Measurements from ENCODE around the gene MTFMT. TPM values are rescaled to one million over a fixed set of nuclear protein-coding genes. Genes with fewer than 3 reads are reported as not detected.

Gene MTFMT
- total RNA-seq, 2 donors from 2014 or later: 11.6 to 17.1 TPM

GRCh38 chr15:65067317-65067644, 37.8 kb upstream of the MTFMT start:
- Mint-ChIP-seq H3K4me3 (no peak overlapping the region), H3K4me1 (peaks cover 5% of the 10 kb centered on the region)

GRCh38 chr15:65066635-65067316, 37.3 kb upstream of the MTFMT start:
- Mint-ChIP-seq H3K27me3 (peaks cover 28% of the 10 kb centered on the region), H3K27ac (no peak overlapping the region), H3K4me1 (peaks cover 5% of the 10 kb centered on the region), H3K4me3 (no peak overlapping the region), H3K36me3 (ENCODE audit: low read depth) (peaks cover 6% of the 10 kb centered on the region), H3K9me3 (no peaks in the 10 kb centered on the region)
- no peak for ATAC-seq (replicated peaks)

More at GRCh38 chr15:65067317-65067644, 37.8 kb upstream of the MTFMT start:
- ATAC-seq (replicated peaks): no peak
- Mint-ChIP-seq H3K27ac (no peak overlapping the region), H3K36me3 (ENCODE audit: low read depth) (peaks cover 6% of the 10 kb centered on the region), H3K27me3 (peaks cover 28% of the 10 kb centered on the region), H3K9me3 (no peaks in the 10 kb centered on the region)

- no peak for ATAC-seq (replicated peaks)
Observed at GRCh38 chr15:65066001-65066634, 36.7 kb upstream of the MTFMT start.

DNA sequence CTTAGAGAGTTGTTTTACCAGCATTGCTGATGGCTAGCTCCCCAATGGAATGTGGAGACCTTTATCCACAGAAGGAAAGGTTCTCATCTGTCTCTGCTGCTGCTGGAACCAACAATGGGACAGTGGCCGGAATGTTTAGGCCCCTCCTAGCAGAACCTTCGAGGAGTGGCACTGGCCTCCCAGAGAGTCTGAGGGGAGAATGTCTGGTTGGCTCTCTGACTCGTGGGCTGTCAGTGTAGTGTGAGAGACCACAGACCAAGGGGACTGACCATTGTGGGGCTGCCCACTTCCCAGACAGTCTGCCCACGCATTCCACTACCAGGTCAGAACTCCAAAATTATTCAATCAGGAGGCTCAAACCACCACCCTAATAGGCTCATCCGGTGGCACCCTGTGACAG, 33.3 kb upstream of the MTFMT start:
- ATAC-seq (replicated peaks): no peak
- H3K9me3 Mint-ChIP-seq: no peaks in the 10 kb centered on the region
- no peak overlapping the region for H3K4me3 Mint-ChIP-seq
- H3K36me3 Mint-ChIP-seq (ENCODE audit: low read depth): peaks cover 6% of the 10 kb centered on the region
- H3K27me3 Mint-ChIP-seq: peaks cover 22% of the 10 kb centered on the region
- H3K4me1 Mint-ChIP-seq: no peaks in the 10 kb centered on the region
- H3K27ac Mint-ChIP-seq: no peak overlapping the region

More at GRCh38 chr15:65066001-65066634, 36.7 kb upstream of the MTFMT start:
- peaks cover 28% of the 10 kb centered on the region for H3K27me3 Mint-ChIP-seq
- no peaks in the 10 kb centered on the region for H3K9me3 Mint-ChIP-seq
- no peak overlapping the region for H3K4me3 Mint-ChIP-seq
- H3K27ac Mint-ChIP-seq: no peak overlapping the region
- peaks cover 5% of the 10 kb centered on the region for H3K4me1 Mint-ChIP-seq
- peaks cover 6% of the 10 kb centered on the region for H3K36me3 Mint-ChIP-seq (ENCODE audit: low read depth)

DNA sequence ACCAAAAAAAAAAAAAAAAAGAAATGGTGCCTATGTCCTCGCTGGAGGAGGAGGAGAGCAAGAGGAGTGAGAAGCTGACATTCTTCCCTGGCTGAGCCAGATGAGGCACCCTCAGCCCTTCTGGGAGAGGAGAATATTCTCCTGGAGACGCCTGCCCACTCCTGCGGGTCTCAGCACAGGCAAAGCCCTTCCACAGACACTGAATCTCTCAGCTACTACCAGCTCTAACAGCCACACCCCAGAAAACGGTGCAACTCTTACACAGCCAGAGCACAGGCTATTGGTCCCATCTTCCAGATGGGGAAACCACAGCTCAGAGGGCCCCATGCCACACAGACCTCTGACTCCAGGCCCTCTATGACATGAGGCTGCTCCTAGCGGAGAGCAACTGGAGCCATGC, 32.6 kb upstream of the MTFMT start:
- H3K36me3 Mint-ChIP-seq (ENCODE audit: low read depth): peaks cover 6% of the 10 kb centered on the region
- H3K27me3 Mint-ChIP-seq: peaks cover 18% of the 10 kb centered on the region
- no peak for ATAC-seq (replicated peaks)
- no peaks in the 10 kb centered on the region for H3K4me1 Mint-ChIP-seq
- H3K4me3 Mint-ChIP-seq: no peak overlapping the region
- no peak overlapping the region for H3K27ac Mint-ChIP-seq
- H3K9me3 Mint-ChIP-seq: no peaks in the 10 kb centered on the region

- Mint-ChIP-seq H3K4me3 (no peak overlapping the region), H3K4me1 (no peaks in the 10 kb centered on the region), H3K36me3 (ENCODE audit: low read depth) (peaks cover 5% of the 10 kb centered on the region), H3K9me3 (no peaks in the 10 kb centered on the region), H3K27ac (no peak overlapping the region), H3K27me3 (peaks cover 12% of the 10 kb centered on the region)
- no peak for ATAC-seq (replicated peaks)
Observed at GRCh38 chr15:65060641-65061397, 31.4 kb upstream of the MTFMT start.

GRCh38 chr15:65059931-65060596, 30.6 kb upstream of the MTFMT start:
- Mint-ChIP-seq H3K9me3 (no peaks in the 10 kb centered on the region), H3K27me3 (peaks cover 5% of the 10 kb centered on the region), H3K4me1 (no peaks in the 10 kb centered on the region), H3K36me3 (ENCODE audit: low read depth) (no peaks in the 10 kb centered on the region), H3K4me3 (no peak overlapping the region), H3K27ac (no peak overlapping the region)
- ATAC-seq (replicated peaks): no peak

DNA sequence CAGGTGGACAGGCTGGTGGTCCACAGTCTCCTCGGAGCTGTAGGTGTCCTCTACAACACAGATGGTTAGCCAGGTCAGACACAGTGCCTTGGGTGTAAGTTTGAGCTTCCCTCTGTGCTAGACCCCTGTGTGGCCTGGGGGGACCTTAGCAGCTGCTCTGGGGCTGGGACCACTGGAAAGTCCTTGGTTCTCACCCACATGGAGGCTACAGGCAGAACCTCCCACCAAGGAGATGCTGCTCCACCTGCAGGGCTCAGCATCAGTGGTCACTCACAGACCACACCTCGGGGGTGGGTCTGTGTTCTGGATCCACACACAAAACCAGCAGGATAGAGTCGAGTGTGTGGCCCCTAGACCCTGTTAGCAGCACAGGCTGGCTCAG, 29.9 kb upstream of the MTFMT start:
- no peaks in the 10 kb centered on the region for H3K4me1 Mint-ChIP-seq
- ATAC-seq (replicated peaks): no peak
- H3K27ac Mint-ChIP-seq: no peak overlapping the region
- no peak overlapping the region for H3K4me3 Mint-ChIP-seq
- peaks cover 3% of the 10 kb centered on the region for H3K27me3 Mint-ChIP-seq
- no peaks in the 10 kb centered on the region for H3K36me3 Mint-ChIP-seq (ENCODE audit: low read depth)
- no peaks in the 10 kb centered on the region for H3K9me3 Mint-ChIP-seq

- peaks cover 3% of the 10 kb centered on the region for H3K27me3 Mint-ChIP-seq
- no peaks in the 10 kb centered on the region for H3K36me3 Mint-ChIP-seq (ENCODE audit: low read depth)
- ATAC-seq (replicated peaks): no peak
- no peak overlapping the region for H3K27ac Mint-ChIP-seq
- H3K4me1 Mint-ChIP-seq: no peaks in the 10 kb centered on the region
- no peak overlapping the region for H3K4me3 Mint-ChIP-seq
- no peaks in the 10 kb centered on the region for H3K9me3 Mint-ChIP-seq
Observed at GRCh38 chr15:65058394-65059368, 29.2 kb upstream of the MTFMT start.

DNA sequence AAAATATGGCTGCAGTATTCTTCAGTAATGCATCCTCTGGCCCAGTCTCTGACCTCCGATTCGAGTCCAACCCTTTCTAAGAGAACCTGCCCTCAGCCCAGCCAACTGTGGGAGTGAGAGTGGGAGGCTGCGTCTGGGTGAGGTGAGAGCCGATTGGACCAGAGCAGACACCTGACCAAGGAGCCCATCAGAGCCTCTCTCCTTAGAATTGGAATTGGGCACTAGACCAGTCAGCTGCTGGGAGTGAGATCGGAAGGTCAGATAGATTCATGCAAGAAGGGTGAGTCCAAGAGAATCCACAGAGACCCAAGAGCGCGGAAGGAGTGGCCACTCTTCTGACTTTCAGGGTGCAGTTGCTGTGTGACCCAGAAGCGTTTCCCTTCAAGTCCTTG, 28.1 kb upstream of the MTFMT start:
- ATAC-seq (replicated peaks): no peak
- no peak overlapping the region for H3K27ac Mint-ChIP-seq
- H3K36me3 Mint-ChIP-seq (ENCODE audit: low read depth): no peaks in the 10 kb centered on the region
- H3K4me3 Mint-ChIP-seq: no peak overlapping the region
- H3K27me3 Mint-ChIP-seq: no peaks in the 10 kb centered on the region
- H3K9me3 Mint-ChIP-seq: no peaks in the 10 kb centered on the region
- no peaks in the 10 kb centered on the region for H3K4me1 Mint-ChIP-seq

GRCh38 chr15:65056868-65057548, 27.6 kb upstream of the MTFMT start:
- no peaks in the 10 kb centered on the region for H3K4me1 Mint-ChIP-seq
- H3K36me3 Mint-ChIP-seq (ENCODE audit: low read depth): no peaks in the 10 kb centered on the region
- no peak overlapping the region for H3K4me3 Mint-ChIP-seq
- no peak overlapping the region for H3K27ac Mint-ChIP-seq
- H3K27me3 Mint-ChIP-seq: no peaks in the 10 kb centered on the region
- no peak for ATAC-seq (replicated peaks)
- H3K9me3 Mint-ChIP-seq: no peaks in the 10 kb centered on the region

GRCh38 chr15:65056106-65056505, 26.7 kb upstream of the MTFMT start:
- Mint-ChIP-seq H3K9me3 (no peaks in the 10 kb centered on the region), H3K27ac (no peak overlapping the region), H3K4me1 (no peaks in the 10 kb centered on the region), H3K4me3 (no peak overlapping the region), H3K36me3 (ENCODE audit: low read depth) (no peaks in the 10 kb centered on the region), H3K27me3 (no peaks in the 10 kb centered on the region)
- ATAC-seq (replicated peaks): no peak

DNA sequence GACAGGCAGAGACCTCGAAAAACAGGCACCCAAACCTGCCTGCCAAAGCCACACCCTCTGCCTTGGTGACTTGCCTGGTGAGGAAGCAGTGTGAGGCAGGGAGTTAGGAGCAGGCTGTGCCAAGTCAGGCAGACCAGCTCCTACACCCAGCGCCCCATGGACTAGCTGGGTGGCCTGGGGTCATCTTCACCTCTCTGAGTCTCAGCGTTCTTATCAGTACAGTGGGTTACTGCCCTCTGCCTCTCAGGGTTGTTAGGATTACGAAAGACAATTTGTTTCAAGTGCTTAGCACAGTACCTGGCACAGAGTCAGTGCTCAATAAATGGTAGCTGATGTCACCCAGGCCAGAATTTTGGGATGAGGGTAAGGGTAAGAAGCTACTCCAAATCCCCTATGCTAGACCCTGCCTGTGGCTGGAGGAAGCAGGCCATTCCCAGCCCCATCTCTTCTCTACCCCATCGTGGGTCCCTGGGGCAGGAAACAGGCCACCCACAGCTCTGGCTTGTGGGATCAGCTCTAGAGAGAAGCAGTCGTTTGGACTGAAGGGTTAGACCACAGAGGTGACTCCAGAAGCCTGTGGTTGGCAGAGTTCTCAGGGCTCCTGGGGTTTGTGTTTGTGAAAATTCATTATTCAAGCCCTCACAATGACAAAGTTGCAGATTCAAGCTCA, 25.9 kb upstream of the MTFMT start:
- no peak for ATAC-seq (replicated peaks)
- H3K27me3 Mint-ChIP-seq: no peaks in the 10 kb centered on the region
- H3K27ac Mint-ChIP-seq: no peak overlapping the region
- H3K36me3 Mint-ChIP-seq (ENCODE audit: low read depth): no peaks in the 10 kb centered on the region
- no peaks in the 10 kb centered on the region for H3K9me3 Mint-ChIP-seq
- H3K4me3 Mint-ChIP-seq: no peak overlapping the region
- H3K4me1 Mint-ChIP-seq: peaks cover 1% of the 10 kb centered on the region

Data from activated T-helper 17 cell treated with anti-CD3 and anti-CD28 coated beads, Interleukin-2, amount 50 U/mL, for 72 hours (primary cell).